Liver (tissue), 9 donors: Measurements from ENCODE around the gene NCAM1. TPM values are rescaled to one million over a fixed set of nuclear protein-coding genes. Genes with fewer than 3 reads are reported as not detected.

Experiments used
- DNase-seq: peaks from one replicate; pipeline ENCODE4 v3.0.0-alpha.2; 2017; ENCODE audit warnings: low spot score
- H3K27ac ChIP-seq, 2 donors: one replicate each; pipeline ENCODE4 v1.7.0; 2013; ENCODE audit warnings: inconsistent platforms in 2 of 2, low read length in 2 of 2, control low read depth in 1 of 2, low read depth in 1 of 2, mild to moderate bottlenecking in 1 of 2
- H3K27me3 ChIP-seq, 4 donors: one replicate each; pipeline versions ENCODE4 v1.6.1 to v1.7.0; 2013; ENCODE audit warnings: low read length in 3 of 4, inconsistent platforms in 1 of 4, mild to moderate bottlenecking in 1 of 4, moderate library complexity in 1 of 4; ENCODE audit not compliant: control insufficient read depth in 4 of 4, insufficient read depth in 4 of 4
- H3K36me3 ChIP-seq, 4 donors: one replicate each; pipeline versions ENCODE4 v1.6.1 to v1.7.0; 2013; ENCODE audit warnings: low read length in 3 of 4, mild to moderate bottlenecking in 3 of 4, low read depth in 1 of 4, moderate library complexity in 1 of 4; ENCODE audit not compliant: control insufficient read depth in 4 of 4, insufficient read depth in 3 of 4
- H3K4me1 ChIP-seq, 4 donors: one replicate each; pipeline versions ENCODE4 v1.6.1 to v1.7.0; 2013; ENCODE audit warnings: low read length in 3 of 4, mild to moderate bottlenecking in 3 of 4, moderate library complexity in 1 of 4; ENCODE audit not compliant: control insufficient read depth in 4 of 4, insufficient read depth in 4 of 4
- H3K4me3 ChIP-seq, 3 donors: one replicate each; pipeline versions ENCODE4 v1.6.1 to v1.7.0; 2013; ENCODE audit warnings: low read length in 3 of 3, control low read depth in 1 of 3, low read depth in 1 of 3, mild to moderate bottlenecking in 1 of 3
- H3K9ac ChIP-seq, 2 donors: one replicate each; pipeline ENCODE4 v1.7.0; 2013; ENCODE audit warnings: low read length in 2 of 2, mild to moderate bottlenecking in 2 of 2, moderate library complexity in 2 of 2, control low read depth in 1 of 2, low read depth in 1 of 2
- H3K9me3 ChIP-seq, 4 donors: one replicate each; pipeline versions ENCODE4 v1.6.1 to v1.7.0; 2013; ENCODE audit warnings: low read length in 3 of 4; ENCODE audit not compliant: control insufficient read depth in 4 of 4
- EGR1 ChIP-seq, 2 donors: IDR thresholded peaks; 2 replicates each; pipeline ENCODE4 v1.6.1; 2016 to 2018; ENCODE audit warnings: antibody characterized with exemption in 2 of 2, low read depth in 2 of 2
- FOXA1 ChIP-seq: IDR thresholded peaks from 2 replicates; pipeline ENCODE4 v1.6.1; 2016; ENCODE audit warnings: antibody characterized with exemption
- FOXA2 ChIP-seq: IDR thresholded peaks from 2 replicates; pipeline ENCODE4 v1.6.1; 2016; ENCODE audit warnings: antibody characterized with exemption
- GABPA ChIP-seq, 2 donors: IDR thresholded peaks in 1 of 2; conservative IDR thresholded peaks in 1 of 2; 2 replicates each; pipeline ENCODE4 v1.6.1; 2016; ENCODE audit warnings: antibody characterized with exemption in 2 of 2, mild to moderate bottlenecking in 1 of 2, moderate library complexity in 1 of 2
- HNF4A ChIP-seq, 2 donors: conservative IDR thresholded peaks; 2 replicates each; pipeline ENCODE4 v1.6.1; 2016; ENCODE audit warnings: antibody characterized with exemption in 2 of 2, mild to moderate bottlenecking in 2 of 2
- HNF4G ChIP-seq: IDR thresholded peaks from 2 replicates; pipeline ENCODE4 v1.6.1; 2016; ENCODE audit warnings: antibody characterized with exemption
- JUND ChIP-seq, 2 donors: IDR thresholded peaks; 2 replicates each; pipeline ENCODE4 v1.6.1; 2016; ENCODE audit warnings: antibody characterized with exemption in 2 of 2
- NR2F2 ChIP-seq: IDR thresholded peaks from 2 replicates; pipeline ENCODE4 v1.6.1; 2016; ENCODE audit warnings: antibody characterized with exemption
- RAD21 ChIP-seq, 2 donors: IDR thresholded peaks; 2 replicates each; pipeline ENCODE4 v1.6.1; 2016; ENCODE audit warnings: antibody characterized with exemption in 2 of 2, mild to moderate bottlenecking in 2 of 2
- SP1 ChIP-seq: IDR thresholded peaks from 2 replicates; pipeline ENCODE4 v1.6.1; 2018; ENCODE audit warnings: antibody characterized with exemption, mild to moderate bottlenecking
- TAF1 ChIP-seq: conservative IDR thresholded peaks from 2 replicates; pipeline ENCODE4 v1.6.1; 2016; ENCODE audit warnings: antibody characterized with exemption, mild to moderate bottlenecking
- YY1 ChIP-seq: IDR thresholded peaks from 2 replicates; pipeline ENCODE4 v1.6.1; 2016; ENCODE audit warnings: antibody characterized with exemption, mild to moderate bottlenecking
- WGBS: extraction: QIAGEN DNeasy Blood & Tissue Kit; methylation state at CpG from one replicate; pipeline ENCODE4 v1.1.7; 2013; 5-methylcytosine and 5-hydroxymethylcytosine counted together
- polyA plus RNA-seq, 2 donors: library from polyadenylated mRNA; stranded (reverse) in 1 of 2; unstranded in 1 of 2; fragments of 200-250 nt in 1 of 2; fragments of >200 nt in 1 of 2; fragmentation: Nextera tagmentation in 1 of 2; extraction: Ambion mirVana in 1 of 2; gene quantifications; one replicate each; pipeline versions ENCODE4 v1.2.1 to v1.2.3, GENCODE V29; 2013 to 2015
- total RNA-seq, 2 donors: library from RNA; depleted of rRNA; stranded (reverse); fragments of >200 nt; gene quantifications; one replicate each; pipeline ENCODE4 v1.2.3, GENCODE V29; 2014
- TF ChIP-seq, protein P1 (sequence below): IDR thresholded peaks from 2 replicates; pipeline ENCODE4 v1.6.1; 2016; ENCODE audit warnings: antibody characterized with exemption
- TF ChIP-seq, protein P2 (sequence below): IDR thresholded peaks from 2 replicates; pipeline ENCODE4 v1.6.1; 2016; ENCODE audit warnings: antibody characterized with exemption
- TF ChIP-seq, protein P3 (sequence below): IDR thresholded peaks from 2 replicates; pipeline ENCODE4 v1.6.1; 2016; ENCODE audit warnings: antibody characterized with exemption, mild to moderate bottlenecking
- TF ChIP-seq, protein P4 (sequence below): IDR thresholded peaks from 2 replicates; pipeline ENCODE4 v1.6.1; 2016; ENCODE audit warnings: antibody characterized with exemption
- donor health status: healthy.
- donor health status: healthy.
- donor health status: healthy.
- donor health status: healthy.
- donor health status: healthy.

The NCAM1 gene
- total and polyA plus RNA-seq, 4 donors = 0.65 to 2.1 (median 0.88) TPM

DNA sequence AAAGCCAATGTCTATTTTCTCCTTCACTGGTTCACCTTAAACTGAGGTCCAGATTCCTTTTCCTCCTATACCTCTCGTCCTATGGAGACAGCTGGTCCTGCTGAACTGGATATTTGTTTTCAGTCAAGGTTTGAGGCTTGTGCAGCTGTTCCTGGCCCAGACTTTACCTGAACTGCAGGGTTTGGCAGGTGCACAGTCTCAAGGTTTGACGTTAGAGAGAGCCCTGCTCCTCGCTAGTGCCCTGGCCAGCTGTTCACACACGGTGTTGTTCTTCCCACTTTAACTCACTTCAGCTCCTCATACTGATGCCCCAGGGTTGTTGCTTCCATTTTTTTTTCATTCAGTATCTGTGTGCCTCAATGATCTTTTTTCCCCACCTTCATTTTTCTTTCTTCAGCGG, 279.2 kb downstream of the NCAM1 start:
- Histone ChIP-seq H3K4me3 (no peak overlapping the region), H3K9ac (no peak overlapping the region), H3K27me3 (peaks cover 0 to 8% (median 0%) of the 10 kb centered on the region in 4 donors), H3K4me1 (no peaks in the 10 kb centered on the region), H3K9me3 (no peaks in the 10 kb centered on the region), H3K36me3 (no peaks in the 10 kb centered on the region), H3K27ac (no peak overlapping the region)
- 56% methylated on average over 5 of the region's 5 CpGs for WGBS
- TF ChIP-seq TAF1 (no peak), GABPA (IDR thresholded peaks at IDR 0.05 in 1 of 2, conservative IDR thresholded peaks at IDR 0.05 in 1 of 2) (no peak), HNF4G (no peak), NR2F2 (no peak)
- TF ChIP-seq, protein P1, sequence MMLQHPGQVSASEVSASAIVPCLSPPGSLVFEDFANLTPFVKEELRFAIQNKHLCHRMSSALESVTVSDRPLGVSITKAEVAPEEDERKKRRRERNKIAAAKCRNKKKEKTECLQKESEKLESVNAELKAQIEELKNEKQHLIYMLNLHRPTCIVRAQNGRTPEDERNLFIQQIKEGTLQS = no peak
- TF ChIP-seq, protein P2, sequence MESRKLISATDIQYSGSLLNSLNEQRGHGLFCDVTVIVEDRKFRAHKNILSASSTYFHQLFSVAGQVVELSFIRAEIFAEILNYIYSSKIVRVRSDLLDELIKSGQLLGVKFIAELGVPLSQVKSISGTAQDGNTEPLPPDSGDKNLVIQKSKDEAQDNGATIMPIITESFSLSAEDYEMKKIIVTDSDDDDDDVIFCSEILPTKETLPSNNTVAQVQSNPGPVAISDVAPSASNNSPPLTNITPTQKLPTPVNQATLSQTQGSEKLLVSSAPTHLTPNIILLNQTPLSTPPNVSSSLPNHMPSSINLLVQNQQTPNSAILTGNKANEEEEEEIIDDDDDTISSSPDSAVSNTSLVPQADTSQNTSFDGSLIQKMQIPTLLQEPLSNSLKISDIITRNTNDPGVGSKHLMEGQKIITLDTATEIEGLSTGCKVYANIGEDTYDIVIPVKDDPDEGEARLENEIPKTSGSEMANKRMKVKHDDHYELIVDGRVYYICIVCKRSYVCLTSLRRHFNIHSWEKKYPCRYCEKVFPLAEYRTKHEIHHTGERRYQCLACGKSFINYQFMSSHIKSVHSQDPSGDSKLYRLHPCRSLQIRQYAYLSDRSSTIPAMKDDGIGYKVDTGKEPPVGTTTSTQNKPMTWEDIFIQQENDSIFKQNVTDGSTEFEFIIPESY = no peak
- no peak for DNase-seq

DNA sequence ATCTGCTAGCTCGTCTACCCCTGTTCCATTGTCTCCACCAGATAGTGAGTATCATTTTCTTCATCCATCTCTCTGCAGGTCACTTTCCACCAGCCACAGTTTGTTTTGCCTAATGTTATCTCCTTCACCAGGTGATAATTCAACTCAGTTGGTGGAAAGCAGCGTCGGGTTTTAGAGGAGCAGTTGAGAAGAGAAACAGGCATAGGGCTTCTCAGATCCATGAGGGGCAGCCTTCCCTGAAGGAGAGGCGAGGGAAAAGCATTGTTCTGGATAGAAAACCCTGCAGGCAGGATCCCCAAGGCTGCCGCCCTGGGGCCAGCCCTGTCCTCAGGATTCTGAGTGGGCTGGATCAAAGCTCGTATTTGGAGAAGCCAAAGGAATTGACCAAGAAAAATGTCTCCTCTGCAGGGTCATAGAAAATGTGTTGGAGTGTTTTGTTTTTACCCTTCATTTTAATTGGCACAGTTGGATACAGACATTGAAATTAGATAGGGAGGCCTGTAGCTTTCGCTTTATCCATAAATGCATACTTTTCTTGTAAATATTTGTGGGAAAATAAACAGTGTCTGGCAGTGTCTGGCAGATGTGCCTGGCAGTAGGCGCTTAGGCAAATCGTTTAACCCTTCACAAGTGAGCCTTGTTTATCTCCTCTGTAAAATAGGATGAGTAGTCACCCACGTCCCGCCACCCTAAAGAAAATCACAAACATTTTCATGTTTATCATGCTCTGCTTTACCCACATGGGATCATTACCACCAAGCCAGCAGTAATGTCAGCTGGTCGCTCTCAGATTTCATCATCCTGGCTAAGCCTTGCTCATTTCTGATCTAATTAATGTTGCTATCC, 279.8 kb downstream of the NCAM1 start:
- 49% methylated on average over 12 of the region's 12 CpGs for WGBS
- TF ChIP-seq SP1 = no peak
- TF ChIP-seq FOXA1 = no peak
- TF ChIP-seq FOXA2 = no peak
- TF ChIP-seq, protein P3, sequence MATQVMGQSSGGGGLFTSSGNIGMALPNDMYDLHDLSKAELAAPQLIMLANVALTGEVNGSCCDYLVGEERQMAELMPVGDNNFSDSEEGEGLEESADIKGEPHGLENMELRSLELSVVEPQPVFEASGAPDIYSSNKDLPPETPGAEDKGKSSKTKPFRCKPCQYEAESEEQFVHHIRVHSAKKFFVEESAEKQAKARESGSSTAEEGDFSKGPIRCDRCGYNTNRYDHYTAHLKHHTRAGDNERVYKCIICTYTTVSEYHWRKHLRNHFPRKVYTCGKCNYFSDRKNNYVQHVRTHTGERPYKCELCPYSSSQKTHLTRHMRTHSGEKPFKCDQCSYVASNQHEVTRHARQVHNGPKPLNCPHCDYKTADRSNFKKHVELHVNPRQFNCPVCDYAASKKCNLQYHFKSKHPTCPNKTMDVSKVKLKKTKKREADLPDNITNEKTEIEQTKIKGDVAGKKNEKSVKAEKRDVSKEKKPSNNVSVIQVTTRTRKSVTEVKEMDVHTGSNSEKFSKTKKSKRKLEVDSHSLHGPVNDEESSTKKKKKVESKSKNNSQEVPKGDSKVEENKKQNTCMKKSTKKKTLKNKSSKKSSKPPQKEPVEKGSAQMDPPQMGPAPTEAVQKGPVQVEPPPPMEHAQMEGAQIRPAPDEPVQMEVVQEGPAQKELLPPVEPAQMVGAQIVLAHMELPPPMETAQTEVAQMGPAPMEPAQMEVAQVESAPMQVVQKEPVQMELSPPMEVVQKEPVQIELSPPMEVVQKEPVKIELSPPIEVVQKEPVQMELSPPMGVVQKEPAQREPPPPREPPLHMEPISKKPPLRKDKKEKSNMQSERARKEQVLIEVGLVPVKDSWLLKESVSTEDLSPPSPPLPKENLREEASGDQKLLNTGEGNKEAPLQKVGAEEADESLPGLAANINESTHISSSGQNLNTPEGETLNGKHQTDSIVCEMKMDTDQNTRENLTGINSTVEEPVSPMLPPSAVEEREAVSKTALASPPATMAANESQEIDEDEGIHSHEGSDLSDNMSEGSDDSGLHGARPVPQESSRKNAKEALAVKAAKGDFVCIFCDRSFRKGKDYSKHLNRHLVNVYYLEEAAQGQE = no peak
- TF ChIP-seq GABPA (IDR thresholded peaks at IDR 0.05 in 1 of 2, conservative IDR thresholded peaks at IDR 0.05 in 1 of 2) = no peak
- TF ChIP-seq HNF4G = no peak
- TF ChIP-seq NR2F2 = no peak
- TF ChIP-seq, protein P4, sequence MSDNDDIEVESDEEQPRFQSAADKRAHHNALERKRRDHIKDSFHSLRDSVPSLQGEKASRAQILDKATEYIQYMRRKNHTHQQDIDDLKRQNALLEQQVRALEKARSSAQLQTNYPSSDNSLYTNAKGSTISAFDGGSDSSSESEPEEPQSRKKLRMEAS = no peak
- TF ChIP-seq YY1 = no peak
- TF ChIP-seq EGR1 (IDR thresholded peaks at IDR 0.05; ENCODE audit: low read depth in 2 of 2) = no peak
- no peak for TF ChIP-seq RAD21 (IDR thresholded peaks at IDR 0.05)
- no peak for TF ChIP-seq HNF4A (conservative IDR thresholded peaks at IDR 0.05)
- TF ChIP-seq, protein P1 = no peak
- TF ChIP-seq JUND (IDR thresholded peaks at IDR 0.05) = no peak
- TF ChIP-seq, protein P2 = no peak
- Histone ChIP-seq H3K4me3 (no peak overlapping the region), H3K27me3 (peaks cover 0 to 8% (median under 1%) of the 10 kb centered on the region in 4 donors), H3K36me3 (no peaks in the 10 kb centered on the region), H3K9ac (no peak overlapping the region), H3K9me3 (no peaks in the 10 kb centered on the region), H3K27ac (no peak overlapping the region), H3K4me1 (no peaks in the 10 kb centered on the region)
- no peak for DNase-seq
